Measurements from ENCODE around the gene CLIP2.

The CLIP2 gene

GRCh38 chr7:74286131-74286530 lies 3.1 kb upstream of the CLIP2 start:
- H3K27me3 Mint-ChIP-seq, result peaks cover 19% of the 10 kb centered on the region
- H3K36me3 Mint-ChIP-seq (ENCODE audit: low read depth), result no peaks in the 10 kb centered on the region
- H3K27ac Mint-ChIP-seq, result no peak overlapping the region
- no peaks in the 10 kb centered on the region for H3K9me3 Mint-ChIP-seq
- no peak overlapping the region for H3K4me3 Mint-ChIP-seq
- H3K4me1 Mint-ChIP-seq (ENCODE audit: low read depth), result peaks cover 32% of the 10 kb centered on the region

DNA sequence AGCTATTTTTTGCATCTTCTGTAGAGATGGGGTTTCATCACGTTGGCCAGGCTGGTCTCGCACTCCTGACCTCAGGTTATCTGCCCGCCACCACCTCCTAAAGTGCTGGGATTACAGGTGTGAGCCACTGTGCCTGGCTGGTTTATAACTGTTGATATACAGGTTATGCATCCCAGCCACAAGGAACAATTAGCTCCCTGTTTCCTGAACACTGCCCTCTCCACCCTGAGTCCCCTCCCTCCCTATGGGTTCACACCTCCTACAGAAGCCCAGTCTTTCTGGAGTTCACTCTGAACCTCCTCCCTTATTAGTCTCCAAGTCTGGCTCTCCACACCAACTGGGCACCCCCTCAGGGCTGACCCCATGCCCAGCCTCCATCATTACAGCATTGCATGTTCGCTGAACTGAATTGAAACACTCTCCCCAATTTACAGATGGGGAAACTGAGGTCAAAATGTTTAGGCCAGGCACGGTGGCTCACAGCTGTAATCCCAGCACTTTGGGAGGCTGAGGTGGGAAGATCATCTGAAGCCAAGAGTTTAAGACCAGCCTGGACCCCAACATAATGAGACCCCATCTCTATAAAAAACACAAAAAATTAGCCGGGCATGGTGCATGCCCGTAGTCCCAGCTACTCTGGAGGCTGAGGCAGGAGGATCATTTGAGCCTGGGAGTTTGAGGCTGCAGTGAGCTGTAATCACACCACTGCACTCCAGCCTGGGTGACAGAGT lies 1.7 kb upstream of the CLIP2 start:
- no peaks in the 10 kb centered on the region for H3K36me3 Mint-ChIP-seq (ENCODE audit: low read depth)
- peaks cover 22% of the 10 kb centered on the region for H3K27me3 Mint-ChIP-seq
- H3K4me1 Mint-ChIP-seq (ENCODE audit: low read depth), result peaks cover 32% of the 10 kb centered on the region
- H3K4me3 Mint-ChIP-seq, result peak overlapping the region; percentile 80
- no peaks in the 10 kb centered on the region for H3K9me3 Mint-ChIP-seq
- H3K27ac Mint-ChIP-seq, result no peak overlapping the region

DNA sequence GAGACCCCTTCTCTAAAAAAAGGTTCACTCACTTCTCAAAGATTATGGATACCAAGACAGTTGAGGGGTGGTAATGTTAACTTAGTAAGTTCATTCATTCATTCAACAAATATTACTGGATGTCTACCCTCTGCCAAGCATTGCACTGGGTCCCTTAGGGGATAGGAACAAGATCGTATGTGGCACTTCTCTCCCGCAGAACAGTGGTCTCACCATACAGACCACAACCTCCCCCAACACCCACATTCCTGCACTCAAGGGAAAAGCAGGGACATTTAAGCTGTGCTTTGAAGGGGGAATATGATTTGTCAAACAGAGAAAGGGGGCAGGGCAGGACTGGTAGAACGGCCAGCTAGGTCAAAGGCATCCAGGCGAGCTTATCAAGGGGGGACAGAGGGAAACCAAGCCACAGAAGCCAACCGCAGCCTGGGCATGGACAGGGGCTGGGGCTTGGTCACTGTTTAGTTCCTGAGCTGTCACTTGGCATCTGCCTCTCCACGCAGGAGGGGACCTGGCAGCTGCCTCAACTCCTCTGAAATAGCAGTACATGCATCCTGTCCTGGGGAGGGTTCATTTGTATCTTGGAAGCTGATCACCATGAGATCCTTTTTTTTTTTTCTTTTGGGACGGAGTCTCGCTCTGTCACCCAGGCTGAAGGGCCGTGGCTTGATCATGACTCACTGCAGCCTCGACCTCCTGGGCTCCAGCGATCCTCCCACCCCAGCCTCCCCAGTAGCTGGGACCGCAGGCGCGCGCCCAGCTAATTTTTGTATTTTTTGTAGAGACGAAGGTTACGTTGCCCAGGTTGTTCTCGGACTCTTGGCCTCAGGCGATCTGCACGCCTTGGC lies 949 bp upstream of the CLIP2 start:
- Mint-ChIP-seq H3K4me1 (ENCODE audit: low read depth) (peaks cover 40% of the 10 kb centered on the region), H3K27me3 (peaks cover 19% of the 10 kb centered on the region), H3K36me3 (ENCODE audit: low read depth) (no peaks in the 10 kb centered on the region), H3K9me3 (no peaks in the 10 kb centered on the region), H3K4me3 (peak overlapping the region; percentile 80), H3K27ac (no peak overlapping the region)

DNA sequence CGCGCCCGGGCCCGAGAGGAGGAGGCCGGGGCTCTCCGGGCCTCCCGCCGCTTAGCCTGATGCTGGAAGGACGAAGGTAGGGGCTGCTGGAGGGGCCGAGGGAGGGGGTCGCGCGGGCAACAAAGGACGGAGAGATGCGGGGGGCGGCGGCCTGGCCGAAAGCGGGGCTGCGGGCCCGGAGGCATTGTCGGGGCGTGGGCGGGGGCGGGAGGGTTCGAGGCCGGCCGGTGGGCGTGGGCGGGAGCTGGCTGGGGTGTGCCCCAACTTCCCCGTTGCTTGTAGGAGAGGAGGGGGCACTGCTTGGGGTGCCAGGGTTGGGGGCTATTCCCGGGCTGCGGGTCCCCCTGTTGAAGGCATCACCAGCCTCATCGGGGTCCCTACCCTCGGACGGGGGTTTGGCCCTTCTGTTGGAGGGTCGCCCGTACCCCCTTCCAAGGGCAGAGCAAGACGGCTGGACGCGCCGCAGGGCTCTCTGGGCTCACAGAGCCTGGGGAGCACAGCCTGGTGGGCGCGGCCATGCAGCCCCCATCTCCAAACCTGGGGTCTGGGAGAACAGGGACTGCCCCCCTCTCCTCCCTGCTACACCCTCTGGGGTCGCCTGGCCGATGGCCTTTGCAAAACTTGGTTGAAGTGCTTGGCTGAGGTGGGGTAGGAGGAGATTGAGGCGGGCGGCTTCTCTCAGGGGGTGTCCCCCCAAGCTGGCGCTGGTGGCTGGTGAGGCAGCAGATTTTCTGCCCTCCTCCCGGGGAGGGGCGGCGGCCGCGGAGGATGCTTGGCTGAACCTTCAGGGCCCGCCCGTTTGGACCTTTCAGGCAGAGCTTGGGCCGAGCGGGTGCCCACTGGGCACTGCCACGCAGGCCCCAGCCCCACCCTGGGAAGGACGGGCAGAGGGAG lies 699 bp downstream of the CLIP2 start:
- Mint-ChIP-seq H3K27me3 (peaks cover 18% of the 10 kb centered on the region), H3K27ac (no peak overlapping the region), H3K36me3 (ENCODE audit: low read depth) (no peaks in the 10 kb centered on the region), H3K9me3 (no peaks in the 10 kb centered on the region), H3K4me1 (ENCODE audit: low read depth) (peaks cover 32% of the 10 kb centered on the region), H3K4me3 (peak overlapping the region; percentile 45)

- no peaks in the 10 kb centered on the region for H3K36me3 Mint-ChIP-seq (ENCODE audit: low read depth)
- H3K9me3 Mint-ChIP-seq, result no peaks in the 10 kb centered on the region
- no peak overlapping the region for H3K27ac Mint-ChIP-seq
- H3K4me1 Mint-ChIP-seq (ENCODE audit: low read depth), result peaks cover 32% of the 10 kb centered on the region
- peaks cover 18% of the 10 kb centered on the region for H3K27me3 Mint-ChIP-seq
- H3K4me3 Mint-ChIP-seq, result no peak overlapping the region
Observed at GRCh38 chr7:74290553-74290950, 1.3 kb downstream of the CLIP2 start.

DNA sequence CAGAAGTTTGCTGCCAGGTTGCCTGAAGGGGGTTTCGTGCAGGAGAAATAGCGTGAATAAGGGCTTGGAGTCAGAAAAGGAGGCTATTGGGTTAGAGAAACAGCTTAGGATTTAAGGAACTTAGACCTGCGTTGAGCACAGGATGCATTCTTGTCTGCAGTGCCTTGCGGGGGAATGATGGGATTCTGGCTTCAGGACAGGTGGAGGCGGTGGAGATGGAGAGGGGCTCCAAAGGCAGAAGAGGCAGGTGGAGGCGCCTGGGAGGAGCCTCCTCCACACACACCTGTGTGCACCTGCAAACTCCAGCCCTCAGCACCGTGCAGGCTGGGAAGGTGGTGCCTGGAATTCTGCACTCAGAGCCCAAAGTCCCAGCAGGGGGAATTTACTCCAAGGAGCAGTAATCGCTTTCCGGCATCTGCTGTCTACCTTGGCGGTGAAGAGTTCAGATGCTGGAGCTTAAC lies 1.8 kb downstream of the CLIP2 start:
- no peak overlapping the region for H3K4me3 Mint-ChIP-seq
- H3K27ac Mint-ChIP-seq, result no peak overlapping the region
- H3K9me3 Mint-ChIP-seq, result no peaks in the 10 kb centered on the region
- peaks cover 32% of the 10 kb centered on the region for H3K4me1 Mint-ChIP-seq (ENCODE audit: low read depth)
- peaks cover 18% of the 10 kb centered on the region for H3K27me3 Mint-ChIP-seq
- no peaks in the 10 kb centered on the region for H3K36me3 Mint-ChIP-seq (ENCODE audit: low read depth)

DNA sequence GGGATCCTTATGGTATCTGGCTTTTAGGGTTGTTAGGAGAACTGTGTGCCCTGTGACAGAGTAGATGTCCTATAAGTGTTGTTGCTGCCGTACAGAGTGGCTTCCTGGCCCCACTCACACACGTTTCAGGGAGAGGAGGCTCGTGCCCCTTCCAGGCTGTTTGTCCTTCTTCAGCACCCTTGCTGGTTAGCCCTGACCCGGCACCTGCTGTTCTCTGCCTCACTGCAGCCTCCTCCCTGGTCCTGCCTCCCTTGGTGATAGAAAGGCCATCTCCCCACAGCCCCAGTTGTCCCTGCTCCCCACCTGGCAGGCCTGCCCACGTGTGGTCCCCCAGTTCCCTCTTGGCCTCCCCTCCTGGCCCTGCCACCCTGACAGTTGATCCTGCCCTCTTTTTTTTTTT lies 2.3 kb downstream of the CLIP2 start:
- Mint-ChIP-seq H3K27me3 (peaks cover 18% of the 10 kb centered on the region), H3K4me3 (no peak overlapping the region), H3K27ac (no peak overlapping the region), H3K9me3 (no peaks in the 10 kb centered on the region), H3K4me1 (ENCODE audit: low read depth) (peaks cover 32% of the 10 kb centered on the region), H3K36me3 (ENCODE audit: low read depth) (no peaks in the 10 kb centered on the region)

- Mint-ChIP-seq H3K4me3 (no peak overlapping the region), H3K9me3 (no peaks in the 10 kb centered on the region), H3K36me3 (ENCODE audit: low read depth) (no peaks in the 10 kb centered on the region), H3K27ac (no peak overlapping the region), H3K27me3 (peaks cover 14% of the 10 kb centered on the region), H3K4me1 (ENCODE audit: low read depth) (peaks cover 26% of the 10 kb centered on the region)
Observed at GRCh38 chr7:74292757-74293576, 3.8 kb downstream of the CLIP2 start.

DNA sequence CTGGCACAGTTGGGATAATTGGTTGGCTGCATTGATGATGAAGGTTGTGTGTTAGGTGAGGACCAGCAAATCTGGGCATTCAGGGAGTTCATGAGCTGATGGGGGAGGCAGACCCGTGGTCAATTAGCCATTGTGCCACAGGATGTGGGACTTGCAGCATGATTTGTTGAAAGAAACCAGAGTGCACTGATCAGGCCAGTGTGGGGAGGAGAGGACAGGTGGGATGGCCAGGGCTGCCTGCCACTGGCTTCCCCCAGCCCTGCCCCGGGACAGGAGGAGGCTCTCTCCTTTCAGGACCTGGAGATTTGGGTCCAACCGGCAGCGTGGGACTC lies 4.3 kb downstream of the CLIP2 start:
- Mint-ChIP-seq H3K4me1 (ENCODE audit: low read depth) (peaks cover 21% of the 10 kb centered on the region), H3K4me3 (no peak overlapping the region), H3K9me3 (no peaks in the 10 kb centered on the region), H3K27me3 (peaks cover 14% of the 10 kb centered on the region), H3K36me3 (ENCODE audit: low read depth) (no peaks in the 10 kb centered on the region), H3K27ac (no peak overlapping the region)

DNA sequence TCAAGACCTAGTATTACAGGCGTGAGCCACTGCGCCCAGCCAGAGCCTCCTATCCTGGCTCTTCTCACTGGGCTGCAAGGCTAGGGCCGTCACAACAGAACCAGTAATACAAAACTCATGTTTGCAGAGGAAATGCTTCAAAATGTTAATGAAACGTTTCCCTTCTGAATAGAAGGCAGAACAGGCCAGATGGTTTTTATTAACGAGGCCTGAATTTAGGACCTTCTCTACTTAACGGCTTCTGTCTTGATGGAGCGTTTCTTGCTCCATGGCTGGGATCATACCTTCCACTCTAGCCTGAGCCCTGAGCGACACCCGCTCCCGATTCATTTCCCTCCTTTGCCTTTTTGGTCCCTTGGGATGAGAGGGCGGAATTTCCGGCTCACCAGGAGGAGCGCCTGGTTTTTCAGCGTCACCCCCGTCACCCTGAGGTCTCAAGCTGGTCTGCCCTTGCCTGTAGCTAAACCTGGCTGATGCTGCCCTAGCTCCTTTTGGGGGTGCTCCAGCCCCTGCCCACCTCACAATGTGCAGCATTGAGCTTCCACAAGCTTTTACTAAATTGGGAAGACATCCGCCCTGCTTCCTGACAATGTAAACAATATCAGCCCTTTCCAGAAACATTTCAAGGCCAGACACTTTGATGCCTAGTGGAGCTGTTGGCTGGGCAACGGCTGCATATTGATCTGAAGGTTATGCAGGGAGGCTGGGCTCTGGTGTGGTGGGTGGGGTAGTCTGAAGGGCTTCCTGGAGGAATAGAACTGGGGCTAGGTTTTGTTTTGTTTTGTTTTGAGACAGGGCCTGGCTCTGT lies 5.2 kb downstream of the CLIP2 start:
- Mint-ChIP-seq H3K9me3 (no peaks in the 10 kb centered on the region), H3K27ac (no peak overlapping the region), H3K27me3 (peaks cover 9% of the 10 kb centered on the region), H3K4me3 (no peak overlapping the region), H3K4me1 (ENCODE audit: low read depth) (peaks cover 15% of the 10 kb centered on the region), H3K36me3 (ENCODE audit: low read depth) (no peaks in the 10 kb centered on the region)

- no peaks in the 10 kb centered on the region for H3K36me3 Mint-ChIP-seq (ENCODE audit: low read depth)
- H3K4me1 Mint-ChIP-seq (ENCODE audit: low read depth), result peaks cover 10% of the 10 kb centered on the region
- H3K27ac Mint-ChIP-seq, result no peak overlapping the region
- H3K9me3 Mint-ChIP-seq, result no peaks in the 10 kb centered on the region
- H3K27me3 Mint-ChIP-seq, result no peaks in the 10 kb centered on the region
- no peak overlapping the region for H3K4me3 Mint-ChIP-seq
Observed at GRCh38 chr7:74297516-74298233, 8.5 kb downstream of the CLIP2 start.

DNA sequence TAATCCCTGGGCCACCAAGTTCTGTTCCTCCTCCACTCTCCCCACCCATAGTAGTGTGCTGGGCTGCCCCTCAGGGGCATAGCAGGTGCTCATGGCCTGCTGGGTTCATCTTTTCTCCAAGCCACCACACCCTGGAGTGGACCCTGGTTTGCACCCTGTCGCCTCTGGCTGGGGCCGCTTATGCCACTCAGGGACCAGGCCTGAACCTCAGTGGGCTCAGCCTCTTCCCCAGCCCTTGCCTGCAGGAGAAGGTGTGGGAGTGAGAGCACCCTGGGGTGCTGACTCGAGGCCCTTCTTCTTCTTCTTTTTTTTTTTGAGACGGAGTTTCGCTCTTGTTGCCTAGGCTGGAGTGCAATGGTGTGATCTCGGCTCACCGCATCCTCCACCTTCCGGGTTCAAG lies 10.2 kb downstream of the CLIP2 start:
- Mint-ChIP-seq H3K4me1 (ENCODE audit: low read depth) (no peaks in the 10 kb centered on the region), H3K27me3 (no peaks in the 10 kb centered on the region), H3K27ac (no peak overlapping the region), H3K9me3 (no peaks in the 10 kb centered on the region), H3K4me3 (no peak overlapping the region), H3K36me3 (ENCODE audit: low read depth) (no peaks in the 10 kb centered on the region)

DNA sequence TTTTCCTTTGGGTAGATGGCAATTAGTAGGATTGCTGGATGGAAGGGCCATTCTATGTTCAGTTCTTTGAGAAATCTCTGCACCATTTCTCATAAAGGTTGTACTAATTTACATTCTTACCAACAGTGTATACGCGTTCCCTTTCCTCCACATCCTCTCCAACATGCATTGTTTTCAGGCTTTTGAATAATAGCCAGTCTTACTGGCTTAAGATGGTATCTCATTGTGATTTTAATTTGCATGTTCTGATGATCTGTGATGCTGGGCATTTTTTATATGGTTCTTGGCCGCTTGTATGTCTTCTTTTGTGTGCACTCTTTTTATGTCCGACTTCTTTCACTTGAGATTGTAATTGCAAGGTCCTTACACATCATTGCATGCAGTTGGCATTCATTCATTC lies 11.7 kb downstream of the CLIP2 start:
- Mint-ChIP-seq H3K9me3 (no peaks in the 10 kb centered on the region), H3K4me1 (ENCODE audit: low read depth) (peaks cover 1% of the 10 kb centered on the region), H3K4me3 (no peak overlapping the region), H3K36me3 (ENCODE audit: low read depth) (no peaks in the 10 kb centered on the region), H3K27ac (no peak overlapping the region), H3K27me3 (no peaks in the 10 kb centered on the region)

Data from stimulated activated naive CD8-positive, alpha-beta T cell treated with anti-CD3 and anti-CD28 coated beads, Interleukin-15, Interleukin-2, amounts not matched to agents 100 ng/mL and 50 ng/mL, for 24 hours (primary cell).